ENCODE results near the gene EFCAB8.

EFCAB8 gene

DNA sequence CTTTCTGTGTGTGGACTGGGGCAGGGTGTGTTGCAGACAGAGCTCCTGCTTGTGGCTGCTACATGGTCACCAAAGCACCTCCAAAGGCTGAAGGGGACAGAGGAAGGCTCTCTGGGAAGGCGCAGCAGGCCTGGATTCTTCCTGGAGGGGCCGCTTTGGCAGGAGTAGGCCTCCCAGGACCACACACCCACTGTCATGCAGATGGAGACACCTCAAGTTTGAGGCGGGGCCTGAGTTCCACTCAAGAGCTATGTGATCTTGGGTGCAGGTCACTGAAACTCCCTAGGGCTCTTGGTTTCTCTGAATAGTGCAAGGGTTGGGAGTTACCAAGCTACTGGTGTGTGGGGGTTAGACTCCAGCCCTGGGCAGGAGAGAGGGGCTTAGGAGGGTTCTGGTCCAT lies 27.9 kb downstream of the EFCAB8 start (continued):
- TF ChIP-seq, protein P1, sequence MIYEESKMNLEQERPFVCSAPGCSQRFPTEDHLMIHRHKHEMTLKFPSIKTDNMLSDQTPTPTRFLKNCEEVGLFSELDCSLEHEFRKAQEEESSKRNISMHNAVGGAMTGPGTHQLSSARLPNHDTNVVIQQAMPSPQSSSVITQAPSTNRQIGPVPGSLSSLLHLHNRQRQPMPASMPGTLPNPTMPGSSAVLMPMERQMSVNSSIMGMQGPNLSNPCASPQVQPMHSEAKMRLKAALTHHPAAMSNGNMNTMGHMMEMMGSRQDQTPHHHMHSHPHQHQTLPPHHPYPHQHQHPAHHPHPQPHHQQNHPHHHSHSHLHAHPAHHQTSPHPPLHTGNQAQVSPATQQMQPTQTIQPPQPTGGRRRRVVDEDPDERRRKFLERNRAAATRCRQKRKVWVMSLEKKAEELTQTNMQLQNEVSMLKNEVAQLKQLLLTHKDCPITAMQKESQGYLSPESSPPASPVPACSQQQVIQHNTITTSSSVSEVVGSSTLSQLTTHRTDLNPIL (CRISPR knock-in tag; IDR thresholded peaks at IDR 0.05; ENCODE audit: low read depth), result no peak
- TF ChIP-seq PPARA (CRISPR knock-in tag; IDR thresholded peaks at IDR 0.05; ENCODE audit: borderline replicate concordance), result no peak
- TF ChIP-seq, protein P2, sequence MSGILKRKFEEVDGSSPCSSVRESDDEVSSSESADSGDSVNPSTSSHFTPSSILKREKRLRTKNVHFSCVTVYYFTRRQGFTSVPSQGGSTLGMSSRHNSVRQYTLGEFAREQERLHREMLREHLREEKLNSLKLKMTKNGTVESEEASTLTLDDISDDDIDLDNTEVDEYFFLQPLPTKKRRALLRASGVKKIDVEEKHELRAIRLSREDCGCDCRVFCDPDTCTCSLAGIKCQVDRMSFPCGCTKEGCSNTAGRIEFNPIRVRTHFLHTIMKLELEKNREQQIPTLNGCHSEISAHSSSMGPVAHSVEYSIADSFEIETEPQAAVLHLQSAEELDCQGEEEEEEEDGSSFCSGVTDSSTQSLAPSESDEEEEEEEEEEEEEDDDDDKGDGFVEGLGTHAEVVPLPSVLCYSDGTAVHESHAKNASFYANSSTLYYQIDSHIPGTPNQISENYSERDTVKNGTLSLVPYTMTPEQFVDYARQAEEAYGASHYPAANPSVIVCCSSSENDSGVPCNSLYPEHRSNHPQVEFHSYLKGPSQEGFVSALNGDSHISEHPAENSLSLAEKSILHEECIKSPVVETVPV (CRISPR knock-in tag; IDR thresholded peaks at IDR 0.05), result no peak

DNA sequence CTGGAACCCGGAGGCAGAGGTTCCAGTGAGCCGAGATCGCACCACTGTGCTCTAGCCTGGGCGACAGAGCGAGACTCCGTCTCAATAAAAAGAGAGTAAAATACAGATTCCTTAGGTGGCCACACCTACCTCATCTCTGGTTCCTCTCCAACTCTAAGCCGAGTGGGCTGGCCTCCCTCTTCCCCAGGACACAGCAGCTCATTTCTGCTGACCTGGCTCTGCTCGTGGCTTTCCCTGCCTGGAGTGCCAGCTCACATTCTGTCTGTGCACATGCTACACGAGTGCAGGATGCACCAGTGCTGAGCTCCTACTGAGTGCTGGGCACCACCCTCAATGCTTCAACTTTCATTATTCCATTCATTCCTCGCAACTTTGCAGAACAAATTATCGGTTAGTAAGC lies 28.8 kb downstream of the EFCAB8 start:
- no peak for TF ChIP-seq ISL1 (CRISPR knock-in tag; IDR thresholded peaks at IDR 0.05)
- TF ChIP-seq ARNTL (CRISPR knock-in tag; IDR thresholded peaks at IDR 0.05; ENCODE audit: borderline replicate concordance, low read depth), result no peak
- no peak for TF ChIP-seq RARB (CRISPR knock-in tag; IDR thresholded peaks at IDR 0.05)
- TF ChIP-seq ZNF8 (CRISPR knock-in tag; IDR thresholded peaks at IDR 0.05), result no peak
- no peak for TF ChIP-seq TCF4 (CRISPR knock-in tag; IDR thresholded peaks at IDR 0.05; ENCODE audit: borderline replicate concordance)
- TF ChIP-seq, protein P1 (CRISPR knock-in tag; IDR thresholded peaks at IDR 0.05; ENCODE audit: low read depth), result no peak
- no peak for TF ChIP-seq ZFP30 (CRISPR knock-in tag; IDR thresholded peaks at IDR 0.05)
- no peak for TF ChIP-seq ZC3H10 (CRISPR knock-in tag; IDR thresholded peaks at IDR 0.05)
- TF ChIP-seq ZFP3 (CRISPR knock-in tag; IDR thresholded peaks at IDR 0.05), result no peak
- TF ChIP-seq, protein P3, sequence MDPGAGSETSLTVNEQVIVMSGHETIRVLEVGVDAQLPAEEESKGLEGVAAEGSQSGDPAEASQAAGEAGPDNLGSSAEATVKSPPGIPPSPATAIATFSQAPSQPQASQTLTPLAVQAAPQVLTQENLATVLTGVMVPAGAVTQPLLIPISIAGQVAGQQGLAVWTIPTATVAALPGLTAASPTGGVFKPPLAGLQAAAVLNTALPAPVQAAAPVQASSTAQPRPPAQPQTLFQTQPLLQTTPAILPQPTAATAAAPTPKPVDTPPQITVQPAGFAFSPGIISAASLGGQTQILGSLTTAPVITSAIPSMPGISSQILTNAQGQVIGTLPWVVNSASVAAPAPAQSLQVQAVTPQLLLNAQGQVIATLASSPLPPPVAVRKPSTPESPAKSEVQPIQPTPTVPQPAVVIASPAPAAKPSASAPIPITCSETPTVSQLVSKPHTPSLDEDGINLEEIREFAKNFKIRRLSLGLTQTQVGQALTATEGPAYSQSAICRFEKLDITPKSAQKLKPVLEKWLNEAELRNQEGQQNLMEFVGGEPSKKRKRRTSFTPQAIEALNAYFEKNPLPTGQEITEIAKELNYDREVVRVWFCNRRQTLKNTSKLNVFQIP (CRISPR knock-in tag; IDR thresholded peaks at IDR 0.05; ENCODE audit: borderline replicate concordance, low read depth), result no peak
- TF ChIP-seq, protein P2 (CRISPR knock-in tag; IDR thresholded peaks at IDR 0.05), result no peak
- no peak for ATAC-seq

DNA sequence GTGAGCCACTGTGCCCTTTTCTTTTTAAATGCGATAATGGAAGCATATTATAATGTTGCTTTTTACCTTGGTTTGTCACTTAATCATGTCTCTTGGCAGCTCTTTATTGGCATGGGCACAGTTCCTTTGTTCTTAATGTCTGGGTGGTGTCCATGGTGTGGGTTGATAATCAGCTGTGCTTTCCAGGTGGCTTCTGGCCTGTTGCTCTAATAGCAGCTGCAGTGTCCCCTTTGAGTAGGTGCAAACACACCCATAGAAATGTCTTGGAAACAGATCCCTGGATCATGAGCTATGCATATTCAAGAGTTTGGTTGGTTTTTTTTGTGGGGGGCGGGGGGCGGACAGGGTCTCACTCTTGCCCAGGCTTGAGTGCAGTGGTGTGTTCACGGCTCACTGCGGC lies 29.9 kb downstream of the EFCAB8 start:
- ATAC-seq, result no peak

More for the DNA sequence above, 29.9 kb downstream of the EFCAB8 start:
- TF ChIP-seq, protein P2 (CRISPR knock-in tag; IDR thresholded peaks at IDR 0.05), result no peak
- TF ChIP-seq, protein P4, sequence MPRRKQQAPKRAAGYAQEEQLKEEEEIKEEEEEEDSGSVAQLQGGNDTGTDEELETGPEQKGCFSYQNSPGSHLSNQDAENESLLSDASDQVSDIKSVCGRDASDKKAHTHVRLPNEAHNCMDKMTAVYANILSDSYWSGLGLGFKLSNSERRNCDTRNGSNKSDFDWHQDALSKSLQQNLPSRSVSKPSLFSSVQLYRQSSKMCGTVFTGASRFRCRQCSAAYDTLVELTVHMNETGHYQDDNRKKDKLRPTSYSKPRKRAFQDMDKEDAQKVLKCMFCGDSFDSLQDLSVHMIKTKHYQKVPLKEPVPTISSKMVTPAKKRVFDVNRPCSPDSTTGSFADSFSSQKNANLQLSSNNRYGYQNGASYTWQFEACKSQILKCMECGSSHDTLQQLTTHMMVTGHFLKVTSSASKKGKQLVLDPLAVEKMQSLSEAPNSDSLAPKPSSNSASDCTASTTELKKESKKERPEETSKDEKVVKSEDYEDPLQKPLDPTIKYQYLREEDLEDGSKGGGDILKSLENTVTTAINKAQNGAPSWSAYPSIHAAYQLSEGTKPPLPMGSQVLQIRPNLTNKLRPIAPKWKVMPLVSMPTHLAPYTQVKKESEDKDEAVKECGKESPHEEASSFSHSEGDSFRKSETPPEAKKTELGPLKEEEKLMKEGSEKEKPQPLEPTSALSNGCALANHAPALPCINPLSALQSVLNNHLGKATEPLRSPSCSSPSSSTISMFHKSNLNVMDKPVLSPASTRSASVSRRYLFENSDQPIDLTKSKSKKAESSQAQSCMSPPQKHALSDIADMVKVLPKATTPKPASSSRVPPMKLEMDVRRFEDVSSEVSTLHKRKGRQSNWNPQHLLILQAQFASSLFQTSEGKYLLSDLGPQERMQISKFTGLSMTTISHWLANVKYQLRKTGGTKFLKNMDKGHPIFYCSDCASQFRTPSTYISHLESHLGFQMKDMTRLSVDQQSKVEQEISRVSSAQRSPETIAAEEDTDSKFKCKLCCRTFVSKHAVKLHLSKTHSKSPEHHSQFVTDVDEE (CRISPR knock-in tag; IDR thresholded peaks at IDR 0.05), result no peak
- no peak for TF ChIP-seq CSDC2 (CRISPR knock-in tag; IDR thresholded peaks at IDR 0.05)

Measured in SK-N-SH treated with all-trans-retinoic acid at 6 μM for 48 hours (cell line).